Activated CD4-positive, alpha-beta T cell treated with anti-CD3 and anti-CD28 coated beads, Interleukin-10, Interleukin-2, amounts not matched to agents 100 ng/mL and 50 ng/mL, durations not matched to agents 16 hours and 8 hours (primary cell): ENCODE data around the gene SGMS2.
A peak's percentile ranks its signal among the peaks of the same experiment; 100 is the strongest.
"Not testable (repeated sequence)": the region's sequence is repeated elsewhere in the genome, so short reads cannot be mapped to it uniquely, and the experiment has no call there.

Experiments
- DNase-seq: peaks from one replicate; pipeline ENCODE4 v3.0.0-alpha.2; 2020

The SGMS2 gene

DNA sequence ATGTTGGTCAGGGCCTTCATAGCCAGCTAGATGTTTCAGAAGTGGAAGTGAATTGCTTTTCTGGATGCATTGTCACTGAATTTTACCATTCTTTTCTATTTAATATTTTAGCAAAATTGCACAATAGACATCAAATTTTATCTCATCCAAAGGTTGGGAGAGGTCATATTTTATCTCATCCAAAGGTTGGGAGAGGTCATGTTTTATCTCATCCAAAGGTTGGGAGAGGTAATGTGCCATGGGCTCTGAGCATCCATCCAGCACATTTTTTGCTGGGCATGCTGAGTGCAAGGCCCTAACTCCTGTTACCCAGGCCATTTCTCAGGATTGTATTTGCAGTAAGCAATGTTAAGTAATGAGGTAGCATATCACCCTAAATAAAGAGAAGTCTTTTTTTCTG lies 91.9 kb downstream of the SGMS2 start:
- no peak for DNase-seq

DNA sequence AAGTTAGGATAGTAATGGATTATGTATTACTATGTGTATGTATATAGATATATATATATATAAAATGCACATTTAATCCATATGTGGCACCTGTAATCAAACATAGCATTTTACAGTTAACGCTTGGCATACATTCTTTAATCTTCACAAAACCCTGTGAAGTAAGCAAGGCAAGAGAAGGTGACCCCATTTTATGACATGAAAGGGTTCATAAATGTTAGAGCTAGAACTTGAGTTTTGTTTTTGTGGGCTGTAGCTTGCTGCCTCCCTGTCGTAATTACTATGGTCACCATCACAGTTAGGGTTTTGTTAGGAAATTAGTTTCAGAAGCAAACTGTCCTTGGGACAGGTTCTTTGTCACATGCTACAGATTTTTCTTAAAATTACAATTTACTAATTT lies 92.8 kb downstream of the SGMS2 start:
- DNase-seq = no peak

DNA sequence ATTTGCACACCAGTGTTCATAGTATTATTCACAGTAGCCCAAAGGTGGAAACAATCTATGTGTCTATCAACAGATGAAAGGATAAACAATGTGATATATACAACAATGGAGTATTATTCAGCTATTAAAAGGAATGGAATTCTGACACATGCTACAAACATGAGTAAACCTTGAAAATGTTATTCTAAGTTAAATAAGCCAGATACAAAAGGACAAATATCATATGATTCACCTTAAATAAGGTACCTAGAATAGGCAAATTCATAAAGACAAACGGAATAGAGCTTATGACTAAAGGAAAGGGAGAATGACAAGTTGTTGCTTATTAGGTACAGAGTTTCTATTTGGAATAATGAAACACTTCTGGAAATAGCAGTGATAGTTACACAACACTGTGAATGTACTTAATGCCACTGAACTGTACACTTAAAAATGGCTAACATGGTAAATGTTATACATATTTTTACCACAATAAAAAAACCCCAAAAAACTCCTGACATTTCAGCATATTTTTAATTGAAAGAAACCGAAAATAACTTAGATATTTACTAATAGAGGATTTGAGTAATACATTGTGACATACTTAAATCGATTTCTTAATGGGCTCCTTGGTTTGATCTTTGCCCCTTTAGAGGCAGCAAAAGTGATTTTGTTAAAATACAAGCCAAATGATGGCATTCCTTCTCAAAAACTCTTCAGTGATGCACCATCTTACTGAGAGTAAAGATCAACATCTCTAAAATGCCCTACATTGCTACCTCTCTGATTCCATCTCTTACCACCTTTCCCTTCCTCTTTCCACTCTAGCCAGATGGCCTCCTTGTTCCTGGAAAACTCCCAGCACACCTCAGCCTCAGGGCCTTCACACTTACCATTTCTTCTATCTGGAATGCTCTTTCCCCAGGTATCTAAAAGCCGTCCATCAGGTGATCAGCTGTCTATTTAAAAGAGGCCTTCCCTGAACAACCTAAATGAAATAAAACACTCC lies 98.0 kb downstream of the SGMS2 start:
- no peak for DNase-seq

DNA sequence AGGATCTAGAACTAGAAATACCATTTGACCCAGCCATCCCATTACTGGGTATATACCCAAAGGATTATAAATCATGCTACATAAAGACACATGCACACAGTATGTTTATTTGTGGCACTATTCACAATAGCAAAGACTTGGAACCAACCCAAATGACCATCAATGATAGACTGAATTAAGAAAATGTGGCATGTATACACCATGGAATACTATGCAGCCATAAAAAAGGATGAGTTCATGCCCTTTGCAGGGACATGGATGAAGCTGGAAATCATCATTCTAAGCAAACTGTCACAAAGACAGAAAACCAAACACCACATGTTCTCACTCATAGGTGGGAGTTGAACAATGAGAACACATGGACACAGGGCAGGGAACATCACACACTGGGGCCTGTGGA lies 101.0 kb downstream of the SGMS2 start:
- DNase-seq = not testable (repeated sequence)

GRCh38 chr4:107926875-107927274 lies 102.1 kb downstream of the SGMS2 start:
- not testable (repeated sequence) for DNase-seq

DNA sequence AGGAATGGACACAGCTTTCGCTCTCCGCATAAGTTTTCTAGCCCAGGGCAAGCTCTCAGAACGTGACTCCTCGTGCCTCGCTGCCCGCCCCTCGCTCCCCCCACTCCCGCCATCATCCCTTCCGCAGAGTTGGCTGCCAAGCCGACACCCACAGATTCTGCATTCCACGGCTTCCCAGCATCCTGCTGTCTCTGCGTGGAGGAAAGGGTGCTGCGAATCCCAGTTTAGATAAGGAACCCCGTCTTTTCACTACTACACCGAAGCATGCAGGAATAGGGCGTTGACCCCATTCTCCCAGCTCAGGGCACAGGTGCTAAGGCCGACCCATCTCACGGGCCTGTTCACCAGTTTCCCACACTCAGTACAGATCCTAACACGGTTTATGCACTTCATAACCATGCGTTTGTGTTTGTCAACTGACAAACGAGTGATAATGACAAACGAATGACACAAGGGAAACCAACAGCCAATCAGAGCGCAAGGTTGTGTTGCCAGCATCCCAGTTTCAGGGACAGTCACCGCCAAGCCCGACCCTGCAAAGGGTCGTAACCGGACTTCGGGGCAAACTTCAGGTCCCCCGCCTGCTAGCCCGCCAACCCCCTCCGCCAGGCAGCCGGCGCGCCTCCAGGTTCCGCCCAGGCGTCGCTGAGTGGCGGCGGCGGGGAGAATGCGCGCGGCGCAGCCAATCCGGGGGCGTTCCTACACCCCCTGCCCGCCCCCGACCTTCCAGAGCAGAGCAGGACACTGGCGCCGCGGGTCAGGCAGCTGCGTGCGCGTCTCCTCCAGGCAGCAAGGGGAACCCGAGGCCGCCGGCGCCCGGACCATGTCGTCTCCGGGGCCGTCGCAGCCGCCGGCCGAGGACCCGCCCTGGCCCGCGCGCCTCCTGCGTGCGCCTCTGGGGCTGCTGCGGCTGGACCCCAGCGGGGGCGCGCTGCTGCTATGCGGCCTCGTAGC lies 106.4 kb downstream of the SGMS2 start, which contains the start of gene CYP2U1:
Gene CYP2U1, plus strand, starts transcription at position 729 of the 954 bp plus-strand sequence. Its CDS starts 95 bp downstream, at position 824.
- peak; percentile 85 for DNase-seq

- DNase-seq = peak; percentile 9
These were observed 107.1 kb downstream of the SGMS2 start for GRCh38 chr4:107931775-107932321.

GRCh38 chr4:107935246-107935645 lies 110.5 kb downstream of the SGMS2 start:
- DNase-seq = no peak

- no peak for DNase-seq
These were observed 112.3 kb downstream of the SGMS2 start for GRCh38 chr4:107937040-107937439.

GRCh38 chr4:107939307-107939706 lies 114.6 kb downstream of the SGMS2 start:
- DNase-seq = no peak

DNA sequence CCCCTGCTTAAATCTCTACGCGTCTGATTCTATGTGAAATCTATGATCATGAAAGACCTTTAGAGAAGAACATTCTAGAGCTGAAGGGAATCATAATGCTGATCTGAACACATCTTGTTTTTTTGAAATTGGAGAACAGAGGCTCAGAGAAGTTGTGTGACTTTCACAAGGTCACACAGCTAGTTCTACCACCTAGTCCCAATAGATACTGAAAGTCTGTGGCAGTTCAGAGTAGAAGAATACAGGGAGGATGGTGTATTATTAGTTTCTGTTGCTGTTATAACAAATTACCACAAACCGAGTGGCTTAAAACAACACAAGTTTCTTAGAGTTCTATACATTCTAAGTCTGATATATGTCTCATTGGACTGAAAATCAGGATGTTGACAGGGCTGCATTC lies 121.1 kb downstream of the SGMS2 start:
- DNase-seq = no peak

GRCh38 chr4:107950746-107951540 lies 126.2 kb downstream of the SGMS2 start:
- DNase-seq = no peak

DNA sequence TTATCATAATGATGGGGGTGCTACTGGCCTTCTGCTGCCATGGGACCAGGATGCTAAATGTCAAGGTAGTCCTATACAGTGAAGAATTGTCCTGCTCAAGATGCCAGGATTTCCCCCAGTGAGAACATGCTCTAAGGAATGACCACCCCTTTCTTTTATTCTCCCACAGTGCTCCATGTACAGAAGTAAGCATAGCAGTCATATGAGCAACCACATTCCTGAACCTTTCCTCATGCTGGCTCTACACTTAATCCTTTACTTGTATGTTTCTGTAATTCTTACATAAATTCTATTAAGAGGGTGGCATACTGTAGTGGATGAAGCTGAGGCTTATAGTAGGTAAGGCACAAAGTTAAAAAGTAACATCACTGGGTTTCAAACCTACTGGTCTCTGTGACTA lies 126.8 kb downstream of the SGMS2 start:
- DNase-seq = no peak

- no peak for DNase-seq
These were observed 131.3 kb downstream of the SGMS2 start for GRCh38 chr4:107956011-107956410.
